Measurements from ENCODE around the gene C12orf43. TPM values are rescaled to one million over a fixed set of nuclear protein-coding genes. Genes with fewer than 3 reads are reported as not detected.

The C12orf43 gene
- total RNA-seq, 1 donor from 2014 or later: 18.5 TPM

- no peak for DNase-seq (ENCODE audit: low read depth, low spot score)
Observed at GRCh38 chr12:120999191-121000120, 16.8 kb downstream of the C12orf43 start.

DNA sequence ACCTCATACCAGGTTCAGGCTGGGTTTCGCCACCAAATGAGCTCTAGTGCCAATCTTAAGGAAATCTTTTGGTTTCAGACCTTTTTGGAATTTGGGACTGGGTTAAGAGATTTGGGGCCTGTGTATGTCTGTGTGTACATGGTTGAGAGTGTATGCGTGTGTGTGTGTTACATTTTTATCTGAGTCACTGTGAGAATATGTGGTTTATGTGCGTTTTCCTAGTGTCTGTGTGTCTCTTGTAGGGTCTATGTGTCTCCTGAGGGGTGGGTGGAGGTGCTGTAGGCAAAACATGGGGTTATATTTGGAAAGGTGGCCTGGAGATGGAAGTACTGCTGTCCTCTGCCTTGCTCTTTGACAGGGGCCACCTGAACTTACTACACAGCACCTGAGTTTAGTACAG, 17.9 kb downstream of the C12orf43 start:
- DNase-seq (ENCODE audit: low read depth, low spot score): no peak

DNA sequence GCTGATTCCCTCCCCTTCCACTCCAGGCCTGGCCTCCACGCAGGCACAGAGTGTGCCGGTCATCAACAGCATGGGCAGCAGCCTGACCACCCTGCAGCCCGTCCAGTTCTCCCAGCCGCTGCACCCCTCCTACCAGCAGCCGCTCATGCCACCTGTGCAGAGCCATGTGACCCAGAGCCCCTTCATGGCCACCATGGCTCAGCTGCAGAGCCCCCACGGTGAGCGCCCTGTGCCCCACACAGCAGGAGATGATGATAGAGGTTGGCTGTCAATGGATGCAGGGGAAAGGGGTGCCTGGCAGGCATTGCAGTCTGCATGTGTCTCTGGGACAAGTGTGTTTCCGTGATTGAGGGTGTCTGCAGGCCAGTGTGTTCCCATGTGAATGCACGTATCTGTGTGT, 18.8 kb downstream of the C12orf43 start:
- no peak for DNase-seq (ENCODE audit: low read depth, low spot score)

GRCh38 chr12:120996133-120996746, 20.0 kb downstream of the C12orf43 start:
- no peak for DNase-seq (ENCODE audit: low read depth, low spot score)

DNA sequence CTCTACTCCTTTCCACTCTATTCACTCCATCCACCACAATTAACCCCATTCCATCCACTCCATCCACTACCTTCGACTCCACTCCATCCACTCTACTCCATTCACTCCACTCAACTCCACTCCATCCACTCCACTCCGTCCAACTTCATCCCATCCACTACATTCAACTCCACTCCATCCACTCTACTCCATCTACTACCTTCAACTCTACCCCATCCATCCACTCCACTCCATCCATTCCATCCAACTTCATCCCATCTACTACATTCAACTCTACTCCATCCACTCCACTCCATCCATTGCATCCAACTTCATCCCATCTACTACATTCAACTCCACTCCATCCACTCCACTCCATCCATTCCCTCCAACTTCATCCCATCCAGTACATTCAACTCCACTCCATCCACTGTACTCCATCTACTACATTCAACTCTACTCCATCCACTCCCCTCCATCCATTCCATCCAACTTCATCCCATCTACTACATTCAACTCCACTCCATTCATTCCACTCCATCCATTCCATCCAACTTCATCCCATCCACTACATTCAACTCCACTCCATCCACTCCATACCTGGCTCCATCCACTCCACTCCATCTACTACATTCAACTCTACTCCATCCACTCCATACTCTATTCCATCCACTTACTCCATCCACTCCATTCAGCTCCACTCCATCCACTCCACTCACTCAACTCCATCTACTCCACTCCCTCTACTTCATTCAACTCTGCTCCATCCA, 21.5 kb downstream of the C12orf43 start:
- DNase-seq (ENCODE audit: low read depth, low spot score): no peak

- no peak for DNase-seq (ENCODE audit: low read depth, low spot score)
Observed at GRCh38 chr12:120994059-120994458, 22.2 kb downstream of the C12orf43 start.

- no peak for DNase-seq (ENCODE audit: low read depth, low spot score)
Observed at GRCh38 chr12:120993496-120993895, 22.8 kb downstream of the C12orf43 start.

DNA sequence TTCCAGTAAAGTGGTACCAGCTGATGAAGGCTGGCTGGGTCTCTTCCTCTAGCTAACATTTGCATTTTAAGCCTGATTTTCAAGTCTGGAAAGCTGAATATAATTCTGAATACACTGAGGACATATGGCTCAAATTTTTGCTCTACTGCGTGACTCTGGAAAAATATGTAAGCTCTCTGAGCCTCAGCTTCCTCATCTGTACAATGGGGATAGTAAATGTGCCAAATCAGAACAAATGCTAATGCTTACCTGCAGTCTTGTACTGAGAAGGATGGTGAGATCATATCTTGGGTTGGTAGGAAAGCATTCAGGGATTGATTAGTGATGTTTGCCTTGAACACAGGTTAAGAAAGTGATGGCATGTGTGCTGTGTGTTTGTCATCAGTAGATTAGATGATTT, 23.3 kb downstream of the C12orf43 start:
- DNase-seq (ENCODE audit: low read depth, low spot score): no peak

- DNase-seq (ENCODE audit: low read depth, low spot score): no peak
Observed at GRCh38 chr12:120991965-120992364, 24.3 kb downstream of the C12orf43 start.

GRCh38 chr12:120990487-120991055, 25.7 kb downstream of the C12orf43 start:
- DNase-seq (ENCODE audit: low read depth, low spot score): no peak

DNA sequence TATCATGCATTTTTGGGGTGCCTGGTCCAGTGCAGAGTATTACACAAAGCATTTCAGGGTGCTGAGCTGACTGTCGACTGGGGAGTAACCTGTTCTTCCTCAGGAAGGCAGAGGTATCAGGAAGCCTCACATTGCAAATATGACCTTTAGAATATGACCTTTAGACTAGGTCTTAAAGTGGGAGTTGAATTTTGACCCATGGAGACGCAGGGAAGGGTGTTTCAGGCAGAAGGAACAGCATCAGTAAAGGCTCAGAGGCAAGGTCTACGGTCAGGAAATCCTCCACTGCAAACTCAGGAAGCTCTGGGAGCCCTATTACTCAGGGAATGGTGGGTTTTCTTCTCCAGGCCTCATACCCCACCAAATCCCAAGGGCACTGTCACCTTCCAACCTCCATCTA, 26.6 kb downstream of the C12orf43 start:
- DNase-seq (ENCODE audit: low read depth, low spot score): no peak

DNA sequence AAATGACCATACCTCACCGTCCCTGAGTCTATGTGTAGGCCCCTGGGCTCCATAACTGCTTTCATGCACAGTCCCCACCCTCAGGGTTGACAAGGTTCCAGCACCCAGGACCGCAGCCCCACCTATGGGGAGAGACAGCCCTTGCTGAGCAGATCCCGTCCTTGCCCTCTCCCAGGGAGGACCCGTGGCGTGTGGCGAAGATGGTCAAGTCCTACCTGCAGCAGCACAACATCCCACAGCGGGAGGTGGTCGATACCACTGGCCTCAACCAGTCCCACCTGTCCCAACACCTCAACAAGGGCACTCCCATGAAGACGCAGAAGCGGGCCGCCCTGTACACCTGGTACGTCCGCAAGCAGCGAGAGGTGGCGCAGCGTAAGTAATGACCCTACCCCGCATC, 27.6 kb downstream of the C12orf43 start:
- no peak for DNase-seq (ENCODE audit: low read depth, low spot score)

- no peak for DNase-seq (ENCODE audit: low read depth, low spot score)
Observed at GRCh38 chr12:120988234-120988633, 28.1 kb downstream of the C12orf43 start.

- DNase-seq (ENCODE audit: low read depth, low spot score): no peak
Observed at GRCh38 chr12:120984351-120984898, 31.9 kb downstream of the C12orf43 start.

- DNase-seq (ENCODE audit: low read depth, low spot score): no peak
Observed at GRCh38 chr12:120983759-120984158, 32.5 kb downstream of the C12orf43 start.

GRCh38 chr12:120982659-120983058, 33.6 kb downstream of the C12orf43 start:
- no peak for DNase-seq (ENCODE audit: low read depth, low spot score)

- DNase-seq (ENCODE audit: low read depth, low spot score): no peak
Observed at GRCh38 chr12:120981407-120981941, 34.8 kb downstream of the C12orf43 start.

DNA sequence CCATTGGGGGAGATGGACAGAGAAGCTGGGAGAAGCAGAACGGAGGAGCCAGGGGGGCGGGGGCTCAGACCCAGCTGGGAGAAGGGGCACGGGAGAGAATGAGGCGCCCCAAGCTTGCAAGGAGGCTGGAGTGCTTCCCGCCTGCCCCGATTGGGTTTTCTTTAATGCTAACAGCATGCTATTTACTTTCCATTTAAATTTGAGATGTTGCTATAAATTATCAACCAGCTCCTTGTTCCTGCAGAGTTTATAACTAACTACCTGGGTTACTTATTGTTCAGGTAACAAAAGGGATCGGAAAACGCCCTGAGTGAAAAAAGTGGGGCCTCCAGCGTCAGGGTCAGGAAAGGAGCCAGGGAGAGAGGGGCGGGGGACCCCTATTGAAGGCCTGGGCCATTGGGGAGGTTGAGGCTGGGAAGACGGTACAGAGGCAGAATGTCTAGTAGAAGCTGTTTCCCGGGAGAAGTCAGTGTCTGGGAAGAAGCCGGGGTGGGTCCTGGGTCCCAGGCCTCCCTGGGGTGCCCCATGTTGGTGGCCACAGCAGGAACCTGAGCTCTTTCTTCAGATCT, 35.4 kb downstream of the C12orf43 start:
- no peak for DNase-seq (ENCODE audit: low read depth, low spot score)

GRCh38 chr12:120979862-120980696, 36.2 kb downstream of the C12orf43 start:
- no peak for DNase-seq (ENCODE audit: low read depth, low spot score)

Measured in pulmonary artery endothelial cell (primary cell).